Measurements from ENCODE around the gene UBE3B. TPM values are rescaled to one million over a fixed set of nuclear protein-coding genes. Genes with fewer than 3 reads are reported as not detected.

Gene UBE3B
- total RNA-seq, 1 experiment from 2014 or later: 25.7 TPM

GRCh38 chr12:109524466-109525278, 47.2 kb downstream of the UBE3B start:
- ChIA-PET CTCF (no interaction called here), POLR2A (ENCODE audit: unreplicated experiment) (no interaction called here)
- H3K9me3 ChIP-seq (ENCODE audit: low read length): no peaks in the 10 kb centered on the region
- no peak overlapping the region for H3K4me3 ChIP-seq (ENCODE audit: low read length)
- no peaks in the 10 kb centered on the region for H3K4me1 ChIP-seq (ENCODE audit: insufficient read depth, low read length)
- intact Hi-C loops (cut with micrococcal nuclease): no loop called here
- no peak overlapping the region for H3K27ac ChIP-seq (ENCODE audit: low read length)
- no TSS peak for BruUV-seq (replicated peaks)
- H2AFZ ChIP-seq (ENCODE audit: low read length): no peak overlapping the region
- peaks cover 14% of the 10 kb centered on the region; the same call in 1 of the 2 replicates for H3K36me3 ChIP-seq (ENCODE audit: low read depth, low read length)
- no peaks in the 10 kb centered on the region for H3F3A ChIP-seq (ENCODE audit: low read length, unreplicated experiment)
- DNase-seq (no peak), ATAC-seq (no peak)
- no peaks in the 10 kb centered on the region for H3K79me2 ChIP-seq (ENCODE audit: low read length)
- H3K4me2 ChIP-seq (ENCODE audit: low read length): no peak overlapping the region
- no peaks in the 10 kb centered on the region for H4K20me1 ChIP-seq (ENCODE audit: low read length)
- H3K27me3 ChIP-seq (ENCODE audit: low read length): no peaks in the 10 kb centered on the region
- TF ChIP-seq EZH2 (IDR thresholded peaks at IDR 0.05; ENCODE audit: low read length, unreplicated experiment) (no peak), CTCF (conservative IDR thresholded peaks at IDR 0.05; ENCODE audit: low read depth, low read length) (no peak), EZH2phosphoT487 (IDR thresholded peaks at IDR 0.05; ENCODE audit: borderline replicate concordance, low read length) (no peak)
- H3K9ac ChIP-seq (ENCODE audit: low read length): no peak overlapping the region
- H3K9me2 ChIP-seq (replicated peaks; ENCODE audit: low read length): no peaks in the 10 kb centered on the region

- no peak overlapping the region for H2AFZ ChIP-seq (ENCODE audit: low read length)
- H3K9ac ChIP-seq (ENCODE audit: low read length): no peak overlapping the region
- ATAC-seq (no peak), DNase-seq (no peak)
- peaks cover 12% of the 10 kb centered on the region; the same call in 1 of the 2 replicates for H3K36me3 ChIP-seq (ENCODE audit: low read depth, low read length)
- no peaks in the 10 kb centered on the region for H3K79me2 ChIP-seq (ENCODE audit: low read length)
- TF ChIP-seq CTCF (conservative IDR thresholded peaks at IDR 0.05; ENCODE audit: low read depth, low read length) (no peak), EZH2 (IDR thresholded peaks at IDR 0.05; ENCODE audit: low read length, unreplicated experiment) (no peak), EZH2phosphoT487 (IDR thresholded peaks at IDR 0.05; ENCODE audit: borderline replicate concordance, low read length) (no peak)
- no peak overlapping the region for H3K4me2 ChIP-seq (ENCODE audit: low read length)
- BruUV-seq (replicated peaks): no TSS peak
- H4K20me1 ChIP-seq (ENCODE audit: low read length): no peaks in the 10 kb centered on the region
- CTCF ChIA-PET: no interaction called here
- H3K27me3 ChIP-seq (ENCODE audit: low read length): no peaks in the 10 kb centered on the region
- POLR2A ChIA-PET (ENCODE audit: unreplicated experiment): no interaction called here
- H3F3A ChIP-seq (ENCODE audit: low read length, unreplicated experiment): no peaks in the 10 kb centered on the region
- H3K4me1 ChIP-seq (ENCODE audit: insufficient read depth, low read length): no peaks in the 10 kb centered on the region
- no peak overlapping the region for H3K4me3 ChIP-seq (ENCODE audit: low read length)
- no peaks in the 10 kb centered on the region for H3K9me2 ChIP-seq (replicated peaks; ENCODE audit: low read length)
- no peaks in the 10 kb centered on the region for H3K9me3 ChIP-seq (ENCODE audit: low read length)
- H3K27ac ChIP-seq (ENCODE audit: low read length): no peak overlapping the region
- intact Hi-C loops (cut with micrococcal nuclease): no loop called here
Measured at GRCh38 chr12:109525279-109525585, 47.8 kb downstream of the UBE3B start.

DNA sequence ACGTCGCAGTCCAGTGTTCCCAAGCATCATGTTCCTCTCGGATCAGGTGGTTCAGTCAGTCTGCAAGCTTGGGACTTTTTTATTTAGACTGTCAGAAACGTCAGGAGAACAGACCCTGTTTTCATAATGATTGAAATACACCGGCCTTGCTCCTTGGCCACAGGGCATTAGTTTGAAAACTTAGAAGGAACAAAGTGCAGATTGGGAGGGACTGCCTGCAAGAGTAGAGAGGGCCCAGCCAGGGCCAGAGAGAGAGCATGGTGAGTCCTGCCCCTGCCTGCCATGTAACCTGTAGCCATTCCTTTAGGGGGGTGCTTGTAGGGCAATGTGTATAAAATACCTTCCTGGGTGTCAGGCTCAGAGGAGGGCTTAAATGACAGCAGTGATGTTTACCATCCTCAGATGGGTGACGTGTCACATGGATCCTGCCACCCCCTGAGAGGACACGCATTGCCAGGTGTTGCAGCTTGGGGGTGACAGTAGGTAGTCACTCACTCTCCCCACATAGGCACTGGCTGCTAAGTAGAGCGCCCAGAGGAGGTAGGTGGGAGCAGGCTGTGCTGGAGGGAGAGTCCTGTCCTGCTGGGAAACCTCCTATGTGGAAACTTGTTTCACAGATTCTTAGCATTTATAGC, 50.2 kb downstream of the UBE3B start:
- H2AFZ ChIP-seq (ENCODE audit: low read length): no peak overlapping the region
- no peaks in the 10 kb centered on the region for H3F3A ChIP-seq (ENCODE audit: low read length, unreplicated experiment)
- no peaks in the 10 kb centered on the region for H3K4me1 ChIP-seq (ENCODE audit: insufficient read depth, low read length)
- peaks cover 8% of the 10 kb centered on the region; the same call in 1 of the 2 replicates for H3K36me3 ChIP-seq (ENCODE audit: low read depth, low read length)
- DNase-seq (no peak), ATAC-seq (no peak)
- no peaks in the 10 kb centered on the region for H4K20me1 ChIP-seq (ENCODE audit: low read length)
- CTCF ChIA-PET: no interaction called here
- no TSS peak for BruUV-seq (replicated peaks)
- no peak overlapping the region for H3K9ac ChIP-seq (ENCODE audit: low read length)
- H3K9me3 ChIP-seq (ENCODE audit: low read length): no peaks in the 10 kb centered on the region
- no peaks in the 10 kb centered on the region for H3K79me2 ChIP-seq (ENCODE audit: low read length)
- intact Hi-C loops (cut with micrococcal nuclease): no loop called here
- no peak overlapping the region for H3K4me3 ChIP-seq (ENCODE audit: low read length)
- POLR2A ChIA-PET (ENCODE audit: unreplicated experiment): no interaction called here
- H3K9me2 ChIP-seq (replicated peaks; ENCODE audit: low read length): no peaks in the 10 kb centered on the region
- no peaks in the 10 kb centered on the region for H3K27me3 ChIP-seq (ENCODE audit: low read length)
- TF ChIP-seq EZH2phosphoT487 (IDR thresholded peaks at IDR 0.05; ENCODE audit: borderline replicate concordance, low read length) (no peak), CTCF (conservative IDR thresholded peaks at IDR 0.05; ENCODE audit: low read depth, low read length) (no peak), EZH2 (IDR thresholded peaks at IDR 0.05; ENCODE audit: low read length, unreplicated experiment) (no peak)
- no peak overlapping the region for H3K4me2 ChIP-seq (ENCODE audit: low read length)
- no peak overlapping the region for H3K27ac ChIP-seq (ENCODE audit: low read length)

Measured in PC-3 (cell line).